HepG2 (cell line): ENCODE data around the gene SLC48A1. TPM values are rescaled to one million over a fixed set of nuclear protein-coding genes. Genes with fewer than 3 reads are reported as not detected.

Experiments used
- CREBL2 ChIP-seq: sonication (generic); formaldehyde crosslinking; IDR thresholded peaks from 2 replicates; pipeline ENCODE4 v1.8.1; 2023; ENCODE audit warnings: missing genetic modification reagents, mild to moderate bottlenecking, borderline replicate concordance
- HOXA3 ChIP-seq: sonication (generic); formaldehyde crosslinking; IDR thresholded peaks from 2 replicates; pipeline ENCODE4 v1.5.0; 2020; ENCODE audit warnings: missing genetic modification reagents
- JUND ChIP-seq: sonication (generic); formaldehyde crosslinking; IDR thresholded peaks from 2 replicates; pipeline ENCODE4 v1.8.0; 2022; ENCODE audit warnings: mild to moderate bottlenecking, missing genetic modification reagents
- MAF1 ChIP-seq: sonication (generic); formaldehyde crosslinking; IDR thresholded peaks from 2 replicates; pipeline ENCODE4 v1.5.0; 2020; ENCODE audit warnings: missing genetic modification reagents, borderline replicate concordance
- MAFG ChIP-seq: sonication (generic); formaldehyde crosslinking; IDR thresholded peaks from 2 replicates; pipeline ENCODE4 v1.5.1; 2020; ENCODE audit warnings: mild to moderate bottlenecking, missing genetic modification reagents
- NCOA1 ChIP-seq: sonication (generic); formaldehyde crosslinking; IDR thresholded peaks from 2 replicates; pipeline ENCODE4 v1.9.0; 2021; ENCODE audit warnings: missing genetic modification reagents
- NCOA2 ChIP-seq: sonication (generic); formaldehyde crosslinking; IDR thresholded peaks from 2 replicates; pipeline ENCODE4 v1.8.0; 2022; ENCODE audit warnings: inconsistent platforms
- NR2C2 ChIP-seq: sonication (generic); formaldehyde crosslinking; IDR thresholded peaks from 2 replicates; pipeline ENCODE4 v1.4.0; 2020; ENCODE audit warnings: missing genetic modification reagents, mild to moderate bottlenecking, moderate library complexity, borderline replicate concordance
- PHF21A ChIP-seq: sonication (generic); formaldehyde crosslinking; IDR thresholded peaks from 2 replicates; pipeline ENCODE4 v1.5.0; 2020; ENCODE audit warnings: mild to moderate bottlenecking, missing genetic modification reagents
- PTBP1 ChIP-seq: fragments of 200-400 bp; formaldehyde crosslinking; IDR thresholded peaks from 2 replicates; pipeline ENCODE4 v1.6.1; 2018; ENCODE audit warnings: low read length, low read depth; ENCODE audit not compliant: poor library complexity, severe bottlenecking
- RAD51 ChIP-seq: fragments of 450-650 bp; IDR thresholded peaks from 2 replicates; pipeline ENCODE4 v1.6.1; 2016; ENCODE audit warnings: borderline replicate concordance
- SCMH1 ChIP-seq: sonication (generic); formaldehyde crosslinking; IDR thresholded peaks from 2 replicates; pipeline ENCODE4 v1.9.0; 2021; ENCODE audit warnings: missing genetic modification reagents, mild to moderate bottlenecking, borderline replicate concordance
- SIX1 ChIP-seq: sonication (generic); formaldehyde crosslinking; IDR thresholded peaks from 2 replicates; pipeline ENCODE4 v1.4.0; 2020; ENCODE audit warnings: missing genetic modification reagents, borderline replicate concordance
- SRY ChIP-seq: sonication (generic); formaldehyde crosslinking; IDR thresholded peaks from 2 replicates; pipeline ENCODE4 v1.8.0; 2022; ENCODE audit warnings: mild to moderate bottlenecking, missing genetic modification reagents
- STAG1 ChIP-seq: sonication (generic); formaldehyde crosslinking; IDR thresholded peaks from 2 replicates; pipeline ENCODE4 v1.4.0; 2020; ENCODE audit warnings: missing genetic modification reagents
- TCF7 ChIP-seq: sonication (generic); IDR thresholded peaks from 2 replicates; pipeline ENCODE4 v1.6.1; 2016; ENCODE audit warnings: antibody characterized with exemption, low read depth
- TERF1 ChIP-seq: sonication (generic); formaldehyde crosslinking; IDR thresholded peaks from 2 replicates; pipeline ENCODE4 v1.8.0; 2022; ENCODE audit warnings: mild to moderate bottlenecking, missing genetic modification reagents, moderate library complexity
- THAP11 ChIP-seq: IDR thresholded peaks from 2 replicates; pipeline ENCODE4 v1.6.1; 2016; ENCODE audit warnings: missing biosample characterization, missing genetic modification reagents
- ZFX ChIP-seq: sonication (generic); formaldehyde crosslinking; IDR thresholded peaks from 2 replicates; pipeline ENCODE4 v1.4.0; 2020; ENCODE audit warnings: mild to moderate bottlenecking, low read depth, missing genetic modification reagents, moderate library complexity
- ZNF17 ChIP-seq: sonication (generic); formaldehyde crosslinking; IDR thresholded peaks from 2 replicates; pipeline ENCODE4 v1.5.0; 2020; ENCODE audit warnings: mild to moderate bottlenecking, missing genetic modification reagents
- ZNF207 ChIP-seq: fragments of 450-650 bp; IDR thresholded peaks from 2 replicates; pipeline ENCODE4 v1.6.1; 2016; ENCODE audit warnings: antibody characterized with exemption, borderline replicate concordance
- ZNF513 ChIP-seq: sonication (generic); formaldehyde crosslinking; conservative IDR thresholded peaks from 2 replicates; pipeline ENCODE4 v1.5.0; 2020; ENCODE audit warnings: missing genetic modification reagents
- ZNF589 ChIP-seq: sonication (generic); formaldehyde crosslinking; conservative IDR thresholded peaks from 2 replicates; pipeline ENCODE4 v1.8.0; 2022; ENCODE audit warnings: mild to moderate bottlenecking, moderate library complexity, missing genetic modification reagents
- ZNF773 ChIP-seq: sonication (generic); formaldehyde crosslinking; IDR thresholded peaks from 2 replicates; pipeline ENCODE4 v1.4.0; 2020; ENCODE audit warnings: missing genetic modification reagents, borderline replicate concordance
- ZZZ3 ChIP-seq: sonication (generic); formaldehyde crosslinking; IDR thresholded peaks from 2 replicates; pipeline ENCODE4 v1.4.0; 2020; ENCODE audit warnings: missing genetic modification reagents, mild to moderate bottlenecking, borderline replicate concordance
- polyA plus RNA-seq, 8 experiments: library from polyadenylated mRNA; depleted of rRNA in 3 of 8; stranded (reverse) in 7 of 8; unstranded in 1 of 8; fragments of >200 nt; fragmentation: Illumina TruSeq in 4 of 8; extraction: Trizol in 4 of 8; gene quantifications; 2 replicates each; pipeline versions ENCODE4 v1.2.1 to v1.2.3, GENCODE V29; 2011 to 2016; ENCODE audit warnings: low read depth in 4 of 8, missing spikeins in 1 of 8, mixed read lengths in 1 of 8; ENCODE audit not compliant: insufficient read depth in 1 of 8
- total RNA-seq, 5 experiments: library from RNA; depleted of rRNA; stranded (reverse); fragments of >200 nt; fragmentation: Illumina TruSeq; extraction: Trizol; gene quantifications; 2 replicates each; pipeline ENCODE4 v1.2.3, GENCODE V29; 2016; ENCODE audit warnings: low read depth in 1 of 5

The SLC48A1 gene
- total and polyA plus RNA-seq, 2 of the 13 experiments (the other 11 are each of a cell fraction or from before 2014, with no cell fraction given), result 2.2 to 3.7 TPM

GRCh38 chr12:47758834-47759690 lies 14.0 kb upstream of the SLC48A1 start, which contains the start of gene RAPGEF3 (continued):
- TF ChIP-seq SRY (CRISPR knock-in tag) (no peak), ZNF17 (no peak), MAF1 (CRISPR knock-in tag) (no peak), ZNF207 (no peak), TERF1 (no peak), MAFG (CRISPR knock-in tag) (no peak), JUND (no peak), TCF7 (no peak), ZFX (peak; percentile 58), ZNF589 (no peak), ZNF773 (CRISPR knock-in tag) (no peak), ZNF513 (no peak), SCMH1 (no peak), PTBP1 (no peak), PHF21A (no peak), CREBL2 (CRISPR knock-in tag) (no peak), NR2C2 (no peak), THAP11 (peak; percentile 40; the same call in 1 of the 2 replicates), NCOA1 (no peak), ZZZ3 (no peak), SIX1 (CRISPR knock-in tag) (no peak), HOXA3 (0 out of 2 replicates have a peak, but pooled peaks have one; percentile 9), RAD51 (no peak), NCOA2 (CRISPR knock-in tag) (no peak), STAG1 (no peak)
